H9 (cell line): ENCODE results near the gene LAMP5. TPM values are rescaled to one million over a fixed set of nuclear protein-coding genes. Genes with fewer than 3 reads are reported as not detected.

Experiments
- DNase-seq: peaks from one replicate; pipeline ENCODE4 v3.0.0-alpha.2; 2017
- H2AFZ ChIP-seq: one replicate; pipeline ENCODE4 v1.6.1; 2013; ENCODE audit warnings: mild to moderate bottlenecking, low read length, control low read depth, moderate library complexity
- H2AK5ac ChIP-seq: 2 replicates; pipeline ENCODE4 v1.6.1; 2013; ENCODE audit warnings: low read length, control low read depth, mixed read lengths; ENCODE audit not compliant: insufficient read length
- H2BK120ac ChIP-seq: one replicate; pipeline ENCODE4 v1.6.1; 2013; ENCODE audit warnings: low read depth, mild to moderate bottlenecking, low read length, control low read depth, inconsistent platforms; ENCODE audit not compliant: poor library complexity, severe bottlenecking
- H2BK12ac ChIP-seq: 2 replicates; pipeline ENCODE4 v1.6.1; 2013; ENCODE audit warnings: low read length, control low read depth, mixed read lengths, low read depth; ENCODE audit not compliant: insufficient read length
- H2BK15ac ChIP-seq: 2 replicates; pipeline ENCODE4 v1.6.1; 2013; ENCODE audit warnings: low read depth, low read length, control low read depth
- H2BK20ac ChIP-seq: one replicate; pipeline ENCODE4 v1.6.1; 2013; ENCODE audit warnings: low read depth, mild to moderate bottlenecking, low read length, control low read depth, inconsistent platforms; ENCODE audit not compliant: poor library complexity, severe bottlenecking
- H2BK5ac ChIP-seq: 2 replicates; pipeline ENCODE4 v1.6.1; 2013; ENCODE audit warnings: low read length, control low read depth, mixed read lengths; ENCODE audit not compliant: insufficient read length
- H3K14ac ChIP-seq: 2 replicates; pipeline ENCODE4 v1.6.1; 2013; ENCODE audit warnings: low read length, control low read depth; ENCODE audit not compliant: insufficient read depth
- H3K18ac ChIP-seq: 2 replicates; pipeline ENCODE4 v1.6.1; 2013; ENCODE audit warnings: low read depth, mild to moderate bottlenecking, mixed read lengths, low read length, control low read depth; ENCODE audit not compliant: insufficient read length
- H3K23ac ChIP-seq: 2 replicates; pipeline ENCODE4 v1.6.1; 2013; ENCODE audit warnings: low read length, control low read depth, mixed read lengths, low read depth; ENCODE audit not compliant: insufficient read length
- H3K23me2 ChIP-seq: 2 replicates; pipeline ENCODE4 v1.6.1; 2013; ENCODE audit warnings: low read depth, mild to moderate bottlenecking, mixed read lengths, low read length, control low read depth; ENCODE audit not compliant: insufficient read length, poor library complexity, severe bottlenecking
- H3K27ac ChIP-seq: 2 replicates; pipeline ENCODE4 v1.5.1; 2013; ENCODE audit warnings: low read length, control low read depth, mixed read lengths, low read depth; ENCODE audit not compliant: insufficient read length
- H3K27me3 ChIP-seq: 2 replicates; pipeline ENCODE4 v1.6.1; 2013; ENCODE audit warnings: low read length, control low read depth, inconsistent platforms; ENCODE audit not compliant: insufficient read depth
- H3K4ac ChIP-seq: 2 replicates; pipeline ENCODE4 v1.6.1; 2013; ENCODE audit warnings: low read depth, mild to moderate bottlenecking, control low read depth, inconsistent platforms, low read length, moderate library complexity
- H3K4me1 ChIP-seq: 2 replicates; pipeline ENCODE4 v1.6.1; 2013; ENCODE audit warnings: low read length, control low read depth, inconsistent platforms; ENCODE audit not compliant: insufficient read depth
- H3K4me2 ChIP-seq: 2 replicates; pipeline ENCODE4 v1.6.1; 2013; ENCODE audit warnings: low read length, control low read depth, mixed read lengths; ENCODE audit not compliant: insufficient read length, insufficient read depth
- H3K56ac ChIP-seq: 2 replicates; pipeline ENCODE4 v1.6.1; 2013; ENCODE audit warnings: low read depth, mild to moderate bottlenecking, mixed read lengths, low read length, control low read depth; ENCODE audit not compliant: insufficient read length
- H3K79me1 ChIP-seq: 2 replicates; pipeline ENCODE4 v1.6.1; 2013; ENCODE audit warnings: low read depth, mild to moderate bottlenecking, moderate library complexity, low read length, control low read depth, inconsistent platforms; ENCODE audit not compliant: insufficient read depth, poor library complexity, severe bottlenecking
- H3K79me2 ChIP-seq: 2 replicates; pipeline ENCODE4 v1.6.1; 2013; ENCODE audit warnings: low read length, control low read depth, inconsistent platforms; ENCODE audit not compliant: insufficient read depth
- H3K9ac ChIP-seq: 2 replicates; pipeline ENCODE4 v1.6.1; 2013; ENCODE audit warnings: low read length, control low read depth, mixed read lengths; ENCODE audit not compliant: insufficient read length; ENCODE audit errors: extremely low read depth
- H3K9me3 ChIP-seq: one replicate; pipeline ENCODE4 v1.6.1; 2013; ENCODE audit warnings: low read depth, low read length, inconsistent platforms; ENCODE audit not compliant: control insufficient read depth
- H3T11ph ChIP-seq: one replicate; pipeline ENCODE4 v1.6.1; 2013; ENCODE audit warnings: mild to moderate bottlenecking, low read length, control low read depth, inconsistent platforms
- H4K20me1 ChIP-seq: one replicate; pipeline ENCODE4 v1.6.1; 2013; ENCODE audit not compliant: control insufficient read depth, insufficient read length, insufficient read depth
- H4K5ac ChIP-seq: 2 replicates; pipeline ENCODE4 v1.6.1; 2013; ENCODE audit warnings: low read depth, mild to moderate bottlenecking, mixed read lengths, low read length, control low read depth; ENCODE audit not compliant: insufficient read length
- H4K8ac ChIP-seq: replicated peaks from 2 replicates; pipeline ENCODE4 v1.6.1; 2013; ENCODE audit warnings: low read length, control low read depth, mixed read lengths, low read depth; ENCODE audit not compliant: insufficient read length
- H4K91ac ChIP-seq: 2 replicates; pipeline ENCODE4 v1.6.1; 2013; ENCODE audit warnings: low read depth, mild to moderate bottlenecking, moderate library complexity, mixed read lengths, low read length, control low read depth; ENCODE audit not compliant: insufficient read length
- H3K27ac Mint-ChIP-seq, 3 experiments: 2 replicates in 2 of 3; 3 replicates in 1 of 3; pipeline ENCODE4 v1.8.0; 2020 to 2021; ENCODE audit warnings: mixed read lengths in 3 of 3, mild to moderate bottlenecking in 1 of 3, moderate library complexity in 1 of 3
- H3K27me3 Mint-ChIP-seq: 2 replicates; pipeline ENCODE4 v1.8.0; 2021; ENCODE audit warnings: low read depth, mild to moderate bottlenecking, moderate library complexity, mixed read lengths
- H3K36me3 Mint-ChIP-seq, 3 experiments: 2 replicates in 2 of 3; 3 replicates in 1 of 3; pipeline ENCODE4 v1.8.0; 2020 to 2021; ENCODE audit warnings: low read depth in 3 of 3, mixed read lengths in 3 of 3; ENCODE audit not compliant: insufficient read depth in 1 of 3
- H3K4me1 Mint-ChIP-seq, 2 experiments: 2 replicates each; pipeline ENCODE4 v1.8.0; 2020; ENCODE audit warnings: mixed read lengths in 2 of 2
- H3K4me3 Mint-ChIP-seq, 2 experiments: 2 replicates in 1 of 2; 3 replicates in 1 of 2; pipeline ENCODE4 v1.8.0; 2020 to 2021; ENCODE audit warnings: mild to moderate bottlenecking in 2 of 2, mixed read lengths in 2 of 2, moderate library complexity in 1 of 2
- H3K9me3 Mint-ChIP-seq, 2 experiments: 2 replicates in 1 of 2; 3 replicates in 1 of 2; pipeline ENCODE4 v1.8.0; 2020; ENCODE audit warnings: mild to moderate bottlenecking in 2 of 2, mixed read lengths in 2 of 2, moderate library complexity in 1 of 2
- CTCF ChIP-seq: fragments of 200-600 bp; sonication (generic); conservative IDR thresholded peaks from 3 replicates; pipeline ENCODE4 v1.8.0; 2021; ENCODE audit warnings: antibody characterized with exemption, mild to moderate bottlenecking
- WGBS: extraction: QIAGEN DNeasy Blood & Tissue Kit; methylation state at CpG from one replicate; pipeline ENCODE4 v1.1.7; 2013; ENCODE audit warnings: missing lambda C conversion rate, low lambda C conversion rate, mixed read lengths; ENCODE audit not compliant: insufficient read length; ENCODE audit errors: extremely low coverage; 5-methylcytosine and 5-hydroxymethylcytosine counted together
- total RNA-seq: library from RNA; stranded (reverse); gene quantifications from 2 replicates; pipeline ENCODE4 v1.2.1, GENCODE V29; 2021

LAMP5 gene
- total RNA-seq, 1 experiment from 2014 or later: 0.35 TPM

- Histone ChIP-seq H3K23ac (no peak overlapping the region), H3K27ac (no peak overlapping the region), H4K91ac (no peak overlapping the region), H3T11ph (no peak overlapping the region), H4K8ac (no peak overlapping the region), H3K79me1 (no peaks in the 10 kb centered on the region), H3K4me2 (no peak overlapping the region), H2BK20ac (no peak overlapping the region), H3K79me2 (no peaks in the 10 kb centered on the region), H3K56ac (no peak overlapping the region), H3K9ac (no peak overlapping the region), H3K4ac (no peak overlapping the region), H2BK120ac (no peak overlapping the region), H2BK5ac (no peak overlapping the region), H3K4me1 (no peaks in the 10 kb centered on the region), H3K27me3 (no peaks in the 10 kb centered on the region), H3K23me2 (no peaks in the 10 kb centered on the region), H2BK15ac (no peak overlapping the region), H3K9me3 (no peaks in the 10 kb centered on the region), H2AFZ (no peak overlapping the region), H3K18ac (no peak overlapping the region), H4K5ac (no peak overlapping the region), H4K20me1 (no peaks in the 10 kb centered on the region), H3K14ac (no peak overlapping the region), H2AK5ac (no peak overlapping the region), H2BK12ac (no peak overlapping the region)
- H3K9me3 Mint-ChIP-seq: no peaks in the 10 kb centered on the region
- DNase-seq: no peak
- no peaks in the 10 kb centered on the region for H3K36me3 Mint-ChIP-seq
- H3K27ac Mint-ChIP-seq: no peak overlapping the region
- TF ChIP-seq CTCF: no peak
- H3K27me3 Mint-ChIP-seq: no peaks in the 10 kb centered on the region; the same call in 1 of the 2 replicates
- H3K4me3 Mint-ChIP-seq: no peak overlapping the region
- WGBS: no CpG with 5 or more reads among the region's 4 CpGs
- no peaks in the 10 kb centered on the region for H3K4me1 Mint-ChIP-seq
Observed at GRCh38 chr20:9480066-9480465, 34.3 kb upstream of the LAMP5 start.
